GM12891 (cell line): ENCODE measurements around the gene FHIT.

ENCODE experiments used
- POLR2A ChIP-seq: IDR thresholded peaks from 2 replicates; pipeline ENCODE4 v1.6.1; 2011; ENCODE audit warnings: low read depth, low read length, control low read depth
- POLR2AphosphoS5 ChIP-seq: IDR thresholded peaks from 2 replicates; pipeline ENCODE4 v1.6.1; 2011; ENCODE audit warnings: low read depth, low read length, control low read depth
- POU2F2 ChIP-seq: IDR thresholded peaks from 2 replicates; pipeline ENCODE4 v1.6.1; 2011; ENCODE audit warnings: low read depth, mild to moderate bottlenecking, control low read depth, low read length, moderate library complexity
- SPI1 ChIP-seq: IDR thresholded peaks from 2 replicates; pipeline ENCODE4 v1.6.1; 2011; ENCODE audit warnings: low read depth, low read length, control low read depth
- TAF1 ChIP-seq: IDR thresholded peaks from 2 replicates; pipeline ENCODE4 v1.6.1; 2011; ENCODE audit warnings: low read depth, low read length, control low read depth

DNA sequence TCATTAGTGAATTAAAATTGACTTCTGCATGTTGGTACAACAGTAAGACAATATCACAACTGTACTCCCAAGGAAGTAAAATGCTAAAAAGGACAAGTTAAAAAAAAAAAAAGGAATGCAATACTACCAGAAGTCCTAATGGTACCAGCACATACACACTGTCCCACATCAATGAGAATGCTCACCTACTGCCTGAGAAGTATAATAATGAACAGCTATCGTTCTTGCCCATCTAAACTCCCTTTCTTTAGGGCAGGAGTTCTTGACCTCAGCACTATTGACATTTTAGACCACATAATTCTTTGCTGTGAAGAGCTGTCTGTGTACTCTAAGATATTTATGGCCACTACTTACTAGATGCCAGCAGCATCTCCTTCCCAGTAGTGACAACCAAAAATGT is 651.7 kb downstream of the FHIT start:
- TF ChIP-seq POLR2A (no peak), POLR2AphosphoS5 (no peak), SPI1 (no peak), TAF1 (no peak), POU2F2 (no peak)
